ENCODE results near the gene DVL1. TPM values are rescaled to one million over a fixed set of nuclear protein-coding genes. Genes with fewer than 3 reads are reported as not detected.

Gene DVL1
- total and polyA plus RNA-seq, 9 donors: 38.2 to 50.5 (median 45.8) TPM

- peaks cover 19% of the 10 kb centered on the region for H3K27me3 ChIP-seq (ENCODE audit: control insufficient read depth, insufficient read depth, low read length)
- peak overlapping the region; percentile 66 for H3K4me3 ChIP-seq (ENCODE audit: low read length)
- no peaks in the 10 kb centered on the region for H3K9me3 ChIP-seq (replicated peaks; ENCODE audit: control insufficient read depth, low read depth, low read length)
- peaks cover 15% of the 10 kb centered on the region for H3K36me3 ChIP-seq (ENCODE audit: control insufficient read depth, insufficient read depth, low read length)
- peaks cover 56% of the 10 kb centered on the region for H3K4me1 ChIP-seq (ENCODE audit: control insufficient read depth, insufficient read depth, low read length)
- under 1% methylated on average over 108 of the region's 109 CpGs for WGBS (ENCODE audit: insufficient coverage)
- peak; percentile 62 for DNase-seq
- H3K27ac ChIP-seq (ENCODE audit: low read length): peak overlapping the region; percentile 49
Measured at GRCh38 chr1:1348420-1349255, 580 bp downstream of the DVL1 start.

- H3K4me1 ChIP-seq (ENCODE audit: control insufficient read depth, insufficient read depth, low read length): peaks cover 48% of the 10 kb centered on the region
- H3K27ac ChIP-seq (ENCODE audit: low read length): peak overlapping the region; percentile 49
Measured at GRCh38 chr1:1347663-1348419, 1.4 kb downstream of the DVL1 start.

GRCh38 chr1:1347026-1347595, 2.1 kb downstream of the DVL1 start:
- H3K4me1 ChIP-seq (ENCODE audit: control insufficient read depth, insufficient read depth, low read length): peaks cover 40% of the 10 kb centered on the region
- DNase-seq: no peak
- WGBS (ENCODE audit: insufficient coverage): 85% methylated on average over 8 of the region's 10 CpGs
- H3K36me3 ChIP-seq (ENCODE audit: control insufficient read depth, insufficient read depth, low read length): peaks cover 1% of the 10 kb centered on the region
- H3K4me3 ChIP-seq (ENCODE audit: low read length): peak overlapping the region; percentile 66
- H3K9me3 ChIP-seq (replicated peaks; ENCODE audit: control insufficient read depth, low read depth, low read length): no peaks in the 10 kb centered on the region
- H3K27ac ChIP-seq (ENCODE audit: low read length): no peak overlapping the region
- H3K27me3 ChIP-seq (ENCODE audit: control insufficient read depth, insufficient read depth, low read length): peaks cover 4% of the 10 kb centered on the region

More at GRCh38 chr1:1347663-1348419, 1.4 kb downstream of the DVL1 start:
- Histone ChIP-seq H3K36me3 (ENCODE audit: control insufficient read depth, insufficient read depth, low read length) (peaks cover 9% of the 10 kb centered on the region), H3K4me3 (ENCODE audit: low read length) (peak overlapping the region; percentile 66), H3K27me3 (ENCODE audit: control insufficient read depth, insufficient read depth, low read length) (peaks cover 11% of the 10 kb centered on the region), H3K9me3 (replicated peaks; ENCODE audit: control insufficient read depth, low read depth, low read length) (no peaks in the 10 kb centered on the region)
- DNase-seq: no peak
- WGBS (ENCODE audit: insufficient coverage): 19% methylated on average over 21 of the region's 26 CpGs

DNA sequence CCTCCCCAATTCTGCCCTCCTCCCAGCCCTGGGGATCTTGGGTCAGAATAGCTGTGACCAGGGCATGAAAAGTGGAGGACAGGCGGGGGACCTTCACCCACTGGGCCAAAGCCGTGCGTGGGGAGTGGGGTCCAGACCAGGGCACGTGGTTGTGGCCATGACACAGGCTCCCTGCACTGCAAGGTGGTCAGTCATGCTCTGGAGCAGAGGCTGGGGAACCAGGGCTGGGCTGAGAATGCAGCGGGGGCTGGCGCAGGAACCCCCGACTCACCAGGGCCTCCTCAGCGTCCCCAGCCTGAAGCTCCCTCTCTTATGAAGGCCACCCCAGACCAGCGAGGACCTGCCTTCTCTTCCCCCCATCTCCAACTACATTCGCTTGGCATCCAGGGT, 2.7 kb downstream of the DVL1 start:
- DNase-seq: no peak
- Histone ChIP-seq H3K27me3 (ENCODE audit: control insufficient read depth, insufficient read depth, low read length) (no peaks in the 10 kb centered on the region), H3K4me1 (ENCODE audit: control insufficient read depth, insufficient read depth, low read length) (peaks cover 34% of the 10 kb centered on the region), H3K9me3 (replicated peaks; ENCODE audit: control insufficient read depth, low read depth, low read length) (no peaks in the 10 kb centered on the region), H3K27ac (ENCODE audit: low read length) (no peak overlapping the region), H3K36me3 (ENCODE audit: control insufficient read depth, insufficient read depth, low read length) (peaks cover 4% of the 10 kb centered on the region), H3K4me3 (ENCODE audit: low read length) (no peak overlapping the region)
- 90% methylated on average over 8 of the region's 10 CpGs for WGBS (ENCODE audit: insufficient coverage)

DNA sequence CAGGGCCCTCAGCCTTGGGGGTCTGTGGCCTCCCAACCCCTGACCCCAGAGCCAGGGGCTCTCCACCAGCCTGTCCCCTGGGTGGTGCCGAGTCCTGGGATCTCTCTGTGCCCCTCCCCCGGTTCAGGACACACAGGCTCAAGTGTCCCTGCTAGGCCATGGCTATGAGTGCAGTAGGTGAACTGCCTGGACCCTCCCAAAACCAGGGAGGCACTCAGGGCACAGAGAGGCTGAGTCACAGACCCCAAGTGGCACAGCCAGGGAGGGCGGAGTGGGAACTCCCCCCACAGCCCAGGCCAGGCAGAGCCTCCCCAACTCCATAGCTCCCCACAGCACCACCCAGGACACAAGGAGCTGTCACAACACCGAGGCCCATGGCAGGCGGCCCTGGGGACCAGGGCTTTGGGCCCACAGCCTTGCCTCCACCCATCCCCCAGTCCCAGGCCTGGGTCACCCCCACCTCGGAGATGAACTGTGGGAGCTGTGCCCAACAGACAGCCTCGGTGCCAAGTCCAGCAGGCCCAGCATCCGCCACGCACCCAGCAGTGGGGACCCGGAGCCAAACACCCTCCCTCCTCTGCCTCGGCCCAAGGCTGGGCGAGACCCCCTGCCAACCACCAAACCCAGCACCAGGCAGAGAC, 3.2 kb downstream of the DVL1 start:
- Histone ChIP-seq H3K27ac (ENCODE audit: low read length) (no peak overlapping the region), H3K4me1 (ENCODE audit: control insufficient read depth, insufficient read depth, low read length) (peaks cover 32% of the 10 kb centered on the region)

DNA sequence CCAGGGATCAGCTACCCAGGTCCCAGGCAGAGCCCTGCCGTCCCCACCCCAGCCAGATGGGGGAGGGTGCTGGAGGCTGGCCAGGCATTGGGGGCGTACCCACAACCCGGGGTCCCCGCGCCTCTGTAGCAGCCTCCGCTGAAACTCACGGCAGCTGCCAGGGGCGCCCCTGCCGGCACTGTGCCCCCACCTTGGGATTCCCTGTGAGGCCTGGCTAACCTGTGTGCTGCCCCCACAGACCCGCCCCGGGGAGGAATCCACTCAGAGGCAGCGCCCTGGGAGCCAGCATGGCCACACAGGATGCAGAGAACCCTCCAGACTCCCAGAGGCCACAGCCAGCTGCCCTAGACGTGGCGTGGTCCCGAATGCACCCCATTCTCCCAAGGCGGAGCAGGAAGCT, 3.8 kb downstream of the DVL1 start:
- no peaks in the 10 kb centered on the region for H3K27me3 ChIP-seq (ENCODE audit: control insufficient read depth, insufficient read depth, low read length)
- H3K9me3 ChIP-seq (replicated peaks; ENCODE audit: control insufficient read depth, low read depth, low read length): no peaks in the 10 kb centered on the region
- WGBS (ENCODE audit: insufficient coverage): 81% methylated on average over 16 of the region's 16 CpGs
- no peak overlapping the region for H3K4me3 ChIP-seq (ENCODE audit: low read length)
- peaks cover 14% of the 10 kb centered on the region for H3K36me3 ChIP-seq (ENCODE audit: control insufficient read depth, insufficient read depth, low read length)
- H3K27ac ChIP-seq (ENCODE audit: low read length): no peak overlapping the region
- no peak for DNase-seq
- H3K4me1 ChIP-seq (ENCODE audit: control insufficient read depth, insufficient read depth, low read length): peaks cover 32% of the 10 kb centered on the region

More for the DNA sequence above, 3.2 kb downstream of the DVL1 start:
- WGBS (ENCODE audit: insufficient coverage): 82% methylated on average over 11 of the region's 12 CpGs
- H3K27me3 ChIP-seq (ENCODE audit: control insufficient read depth, insufficient read depth, low read length): no peaks in the 10 kb centered on the region
- DNase-seq: no peak
- peaks cover 9% of the 10 kb centered on the region for H3K36me3 ChIP-seq (ENCODE audit: control insufficient read depth, insufficient read depth, low read length)
- H3K4me3 ChIP-seq (ENCODE audit: low read length): no peak overlapping the region
- no peaks in the 10 kb centered on the region for H3K9me3 ChIP-seq (replicated peaks; ENCODE audit: control insufficient read depth, low read depth, low read length)

DNA sequence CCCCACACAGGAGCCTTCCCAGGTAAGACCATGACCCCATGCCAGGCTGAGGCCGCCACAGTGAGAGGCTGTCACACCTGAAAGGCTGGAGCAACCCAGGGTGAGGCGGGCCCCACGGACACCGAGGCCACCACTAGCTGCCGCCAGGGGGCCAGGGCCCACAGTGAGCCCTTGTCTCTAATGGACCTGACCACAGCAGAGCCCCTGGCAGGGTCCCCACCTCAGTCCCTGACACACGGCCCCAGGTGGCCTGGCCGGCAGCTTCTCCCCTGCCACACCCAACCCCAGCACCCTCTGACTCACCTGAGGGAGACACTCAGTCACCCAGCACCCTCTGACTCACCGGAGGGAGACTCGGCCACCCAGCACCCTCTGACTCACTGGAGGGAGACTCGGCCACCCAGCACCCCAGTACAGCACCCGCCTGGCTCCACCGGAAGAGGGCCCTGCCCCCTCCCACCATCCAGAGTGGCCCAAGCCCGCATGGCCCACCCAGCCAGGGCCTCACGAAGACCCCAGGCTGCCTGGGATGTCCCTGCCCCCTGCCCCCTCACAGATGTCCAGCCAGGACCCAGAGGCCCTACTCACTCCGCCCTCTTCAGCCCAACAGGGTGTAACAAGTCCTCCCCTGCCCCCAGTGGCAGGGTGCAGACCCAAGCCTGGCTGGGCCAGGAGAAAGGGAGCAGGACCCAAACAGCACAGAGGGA, 4.4 kb downstream of the DVL1 start:
- no peak for DNase-seq
- peaks cover 32% of the 10 kb centered on the region for H3K4me1 ChIP-seq (ENCODE audit: control insufficient read depth, insufficient read depth, low read length)
- no peaks in the 10 kb centered on the region for H3K9me3 ChIP-seq (replicated peaks; ENCODE audit: control insufficient read depth, low read depth, low read length)
- 70% methylated on average over 13 of the region's 15 CpGs for WGBS (ENCODE audit: insufficient coverage)
- peaks cover 19% of the 10 kb centered on the region for H3K36me3 ChIP-seq (ENCODE audit: control insufficient read depth, insufficient read depth, low read length)
- no peaks in the 10 kb centered on the region for H3K27me3 ChIP-seq (ENCODE audit: control insufficient read depth, insufficient read depth, low read length)
- H3K4me3 ChIP-seq (ENCODE audit: low read length): no peak overlapping the region
- H3K27ac ChIP-seq (ENCODE audit: low read length): no peak overlapping the region

DNA sequence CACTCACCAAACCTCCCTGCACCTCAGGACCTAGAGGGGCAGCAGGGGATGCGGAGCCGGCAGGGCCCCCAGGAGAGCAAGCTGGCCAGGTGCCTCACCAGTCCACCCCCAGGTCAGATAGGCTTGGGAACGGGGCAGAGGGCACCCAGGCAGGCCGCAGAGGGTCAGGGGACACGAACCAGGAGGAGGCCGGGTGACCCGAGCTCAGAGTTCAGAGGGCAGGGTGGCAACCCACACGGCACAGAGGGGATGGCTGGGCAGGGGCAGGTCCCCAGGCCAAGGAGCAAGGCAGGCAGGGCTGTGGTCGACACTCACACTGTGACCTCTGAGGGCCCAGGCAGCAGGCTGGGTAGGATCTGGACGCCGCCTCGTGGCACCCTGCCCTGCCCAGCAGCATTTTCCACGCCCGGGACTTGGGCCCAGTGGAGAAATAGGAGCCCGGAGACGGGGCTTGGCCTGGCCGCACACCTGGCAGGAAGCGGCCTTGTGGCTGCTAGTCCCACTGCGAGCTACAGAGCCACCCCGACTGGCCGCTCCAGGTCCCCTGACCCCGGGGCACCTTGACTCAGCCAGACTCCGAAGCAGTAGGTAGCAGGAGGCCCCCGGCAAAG, 5.3 kb downstream of the DVL1 start:
- Histone ChIP-seq H3K36me3 (ENCODE audit: control insufficient read depth, insufficient read depth, low read length) (peaks cover 28% of the 10 kb centered on the region), H3K27ac (ENCODE audit: low read length) (no peak overlapping the region), H3K4me3 (ENCODE audit: low read length) (no peak overlapping the region), H3K9me3 (replicated peaks; ENCODE audit: control insufficient read depth, low read depth, low read length) (no peaks in the 10 kb centered on the region), H3K27me3 (ENCODE audit: control insufficient read depth, insufficient read depth, low read length) (no peaks in the 10 kb centered on the region), H3K4me1 (ENCODE audit: control insufficient read depth, insufficient read depth, low read length) (peaks cover 32% of the 10 kb centered on the region)
- DNase-seq: no peak
- WGBS (ENCODE audit: insufficient coverage): 84% methylated on average over 24 of the region's 24 CpGs

- no peak for DNase-seq
- peaks cover 24% of the 10 kb centered on the region for H3K4me1 ChIP-seq (ENCODE audit: control insufficient read depth, insufficient read depth, low read length)
- no peak overlapping the region for H3K27ac ChIP-seq (ENCODE audit: low read length)
- no peak overlapping the region for H3K4me3 ChIP-seq (ENCODE audit: low read length)
- H3K27me3 ChIP-seq (ENCODE audit: control insufficient read depth, insufficient read depth, low read length): no peaks in the 10 kb centered on the region
- WGBS (ENCODE audit: insufficient coverage): 70% methylated on average over 16 of the region's 18 CpGs
- H3K36me3 ChIP-seq (ENCODE audit: control insufficient read depth, insufficient read depth, low read length): peaks cover 38% of the 10 kb centered on the region
- no peaks in the 10 kb centered on the region for H3K9me3 ChIP-seq (replicated peaks; ENCODE audit: control insufficient read depth, low read depth, low read length)
Measured at GRCh38 chr1:1342584-1343115, 6.6 kb downstream of the DVL1 start.
